ENCODE data around the gene RIBC2. TPM values are rescaled to one million over a fixed set of nuclear protein-coding genes. Genes with fewer than 3 reads are reported as not detected.

Gene RIBC2
- total and polyA plus RNA-seq, 9 of the 15 experiments (the other 6 are each of a cell fraction or from before 2014, with no cell fraction given): not detected

- Histone ChIP-seq H3K9me3 (replicated peaks; ENCODE audit: control insufficient read depth, insufficient read depth, low read depth, low read length) (no peaks in the 10 kb centered on the region), H3K9ac (ENCODE audit: insufficient read depth in 1 of 2, low read depth in 2 of 2, low read length in 2 of 2) (no peak overlapping the region), H3K27ac (ENCODE audit: extremely low read depth, low read depth, low read length) (no peak overlapping the region), H2AFZ (ENCODE audit: low read depth, low read length) (no peak overlapping the region), H3K36me3 (ENCODE audit: control insufficient read depth, insufficient read depth, low read length) (no peaks in the 10 kb centered on the region), H3K27me3 (ENCODE audit: control insufficient read depth in 2 of 2, insufficient read depth in 2 of 2, low read length in 2 of 2) (peaks cover 3 to 34% of the 10 kb centered on the region in 2 experiments; a peak in 2 of 5 replicates), H3K4me3 (no peak overlapping the region), H3K4me2 (ENCODE audit: insufficient read depth, low read length) (no peak overlapping the region), H3K4me1 (replicated peaks in 1 of 2; ENCODE audit: control insufficient read depth in 2 of 2, insufficient read depth in 2 of 2, low read length in 2 of 2) (no peaks in the 10 kb centered on the region), H3K9me1 (ENCODE audit: control insufficient read depth, insufficient read depth, low read length) (no peaks in the 10 kb centered on the region), H4K20me1 (replicated peaks; ENCODE audit: control insufficient read depth, insufficient read depth, low read length) (no peaks in the 10 kb centered on the region), H3K79me2 (ENCODE audit: control insufficient read depth, insufficient read depth, low read length) (no peaks in the 10 kb centered on the region)
- ChIA-PET POLR2A (interaction anchor here (1.0 kb wide), 1 partner anchor 177 kb away, joined by 3 read pairs; no protein-coding TSS in a partner anchor), CTCF (ENCODE audit: low intra/inter-chr PET ratio) (no interaction called here)
- FAIRE-seq (no peak), DNase-seq (ENCODE audit: extremely low read depth in 1 of 4, low spot score in 3 of 4) (no peak), ATAC-seq (no peak)
- intact Hi-C loops (cut with micrococcal nuclease): no loop called here
- in situ Hi-C loops (cut with MboI): loop anchor here (5.0 kb wide), 1 partner anchor 104 kb away; no protein-coding TSS in a partner anchor
- WGBS (ENCODE audit: insufficient coverage, low coverage, missing lambda C conversion rate): 2% methylated on average over 8 of the region's 9 CpGs
- no TSS peak for BruUV-seq (replicated peaks)
- TF ChIP-seq ZNF57 (CRISPR knock-in tag; IDR thresholded peaks at IDR 0.05) (no peak), KDM1A (IDR thresholded peaks at IDR 0.05) (no peak), TEAD2 (tag; IDR thresholded peaks at IDR 0.05) (no peak), ZFP36 (IDR thresholded peaks at IDR 0.05; ENCODE audit: low read depth, low read length, partially characterized antibody) (no peak), E2F6 (IDR thresholded peaks at IDR 0.05; ENCODE audit: borderline replicate concordance in 1 of 2, extremely low read depth in 1 of 2, insufficient read depth in 1 of 2, insufficient read length in 1 of 2, low read depth in 1 of 2, low read length in 1 of 2, poor library complexity in 1 of 2, severe bottlenecking in 1 of 2) (no peak), ATF2 (CRISPR knock-in tag; IDR thresholded peaks at IDR 0.05) (no peak), HINFP (tag; conservative IDR thresholded peaks at IDR 0.05; ENCODE audit: low read depth) (no peak), HMBOX1 (IDR thresholded peaks at IDR 0.05) (no peak), RFX7 (CRISPR knock-in tag; IDR thresholded peaks at IDR 0.05) (no peak), NR4A1 (CRISPR knock-in tag; IDR thresholded peaks at IDR 0.05) (no peak), NR4A1 (tag; IDR thresholded peaks at IDR 0.05) (no peak), BRF2 (IDR thresholded peaks at IDR 0.05; ENCODE audit: borderline replicate concordance, insufficient read depth, insufficient read length) (no peak), NCOA2 (IDR thresholded peaks at IDR 0.05; ENCODE audit: partially characterized antibody in 2 of 2) (no peak), MIER1 (IDR thresholded peaks at IDR 0.05; ENCODE audit: low read depth) (no peak), ZNF436 (CRISPR knock-in tag; IDR thresholded peaks at IDR 0.05) (no peak)
Observed at GRCh38 chr22:45448431-45448830, 34.9 kb downstream of the RIBC2 start.
